Testis (tissue), 3 donors: Measurements from ENCODE around the gene GLYAT. TPM values are rescaled to one million over a fixed set of nuclear protein-coding genes. Genes with fewer than 3 reads are reported as not detected.

ENCODE experiments used
- DNase-seq: peaks from one replicate; pipeline ENCODE4 v3.0.0-alpha.2; 2019
- H3K27ac ChIP-seq, 2 donors: fragments of 200-600 bp; sonication (generic); one replicate each; pipeline ENCODE4 v1.5.1; 2019
- H3K27me3 ChIP-seq: fragments of 200-600 bp; sonication (generic); one replicate; pipeline ENCODE4 v1.5.1; 2019
- H3K36me3 ChIP-seq: fragments of 200-600 bp; sonication (generic); one replicate; pipeline ENCODE4 v1.5.1; 2017; ENCODE audit warnings: low read depth; ENCODE audit errors: missing control alignments
- H3K4me1 ChIP-seq: fragments of 200-600 bp; sonication (generic); one replicate; pipeline ENCODE4 v1.5.1; 2019
- H3K4me3 ChIP-seq, 2 donors: fragments of 200-600 bp; sonication (generic); one replicate each; pipeline ENCODE4 v1.5.1; 2017 to 2019
- H3K9me3 ChIP-seq: fragments of 200-600 bp; sonication (generic); one replicate; pipeline ENCODE4 v1.5.1; 2017
- POLR2A ChIP-seq: fragments of 450-650 bp; IDR thresholded peaks from one replicate; pipeline ENCODE4 v1.6.1; 2017; ENCODE audit warnings: antibody characterized with exemption, mild to moderate bottlenecking, moderate library complexity
- WGBS, 2 donors: methylation state at CpG; one replicate each; pipeline ENCODE4 v1.1.5; 2018; 5-methylcytosine and 5-hydroxymethylcytosine counted together
- intact Hi-C: fragments of 100-400 bp; cut with DNase I; formaldehyde crosslinking; loops from one replicate; pipeline ENCODE4 v1.15.1; 2023; ENCODE audit warnings: low total_unique reads
- polyA plus RNA-seq: library from polyadenylated mRNA; stranded (reverse); fragments of 350-450 nt; fragmentation: Illumina TruSeq; extraction: RNeasy Lipid Tissue Mini Kit (QIAGEN cat#74804); gene quantifications from one replicate; pipeline ENCODE4 v1.2.3, GENCODE V29; 2014; ENCODE audit warnings: low read depth, low replicate concordance; ENCODE audit not compliant: insufficient read depth
- total RNA-seq, 2 donors: library from RNA; depleted of rRNA; stranded (reverse); fragments of >200 nt; gene quantifications; one replicate each; pipeline ENCODE4 v1.2.3, GENCODE V29; 2016
- TF ChIP-seq, protein P1 (sequence below), 3 experiments: fragments of 450-650 bp in 2 of 3; fragments of 200-600 bp in 1 of 3; sonication (generic) in 1 of 3; IDR thresholded peaks; one replicate each; pipeline ENCODE4 v1.5.1; 2016 to 2019; ENCODE audit warnings: antibody characterized with exemption in 3 of 3, mild to moderate bottlenecking in 2 of 3, moderate library complexity in 1 of 3

GLYAT gene
- total and polyA plus RNA-seq, 3 donors from 2014 or later, result 1.0 to 1.9 TPM; not detected in 1

DNA sequence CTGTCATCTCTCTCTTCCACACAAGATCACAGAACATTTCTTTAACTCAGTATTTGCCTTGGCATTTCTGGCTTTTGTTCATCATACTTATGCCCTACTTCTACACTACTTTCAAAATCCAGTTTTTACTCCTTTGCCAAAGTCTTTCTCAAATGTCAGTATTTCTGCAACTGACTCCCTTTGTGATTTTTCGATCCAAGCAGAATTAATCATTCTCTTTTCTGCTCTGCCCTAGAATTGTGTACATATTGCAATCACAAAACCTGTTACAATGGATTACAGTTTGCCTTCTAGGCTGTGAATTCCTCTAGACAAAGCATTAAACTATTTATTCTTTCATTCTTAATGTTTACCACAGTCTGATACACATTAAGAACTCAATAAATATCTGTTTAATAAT is 33.3 kb upstream of the GLYAT start:
- no peak for DNase-seq
- Histone ChIP-seq H3K9me3 (no peaks in the 10 kb centered on the region), H3K27ac (no peak overlapping the region), H3K4me1 (no peaks in the 10 kb centered on the region), H3K27me3 (no peaks in the 10 kb centered on the region), H3K4me3 (no peak overlapping the region), H3K36me3 (no peaks in the 10 kb centered on the region)
- TF ChIP-seq POLR2A, result no peak
- TF ChIP-seq, protein P1, sequence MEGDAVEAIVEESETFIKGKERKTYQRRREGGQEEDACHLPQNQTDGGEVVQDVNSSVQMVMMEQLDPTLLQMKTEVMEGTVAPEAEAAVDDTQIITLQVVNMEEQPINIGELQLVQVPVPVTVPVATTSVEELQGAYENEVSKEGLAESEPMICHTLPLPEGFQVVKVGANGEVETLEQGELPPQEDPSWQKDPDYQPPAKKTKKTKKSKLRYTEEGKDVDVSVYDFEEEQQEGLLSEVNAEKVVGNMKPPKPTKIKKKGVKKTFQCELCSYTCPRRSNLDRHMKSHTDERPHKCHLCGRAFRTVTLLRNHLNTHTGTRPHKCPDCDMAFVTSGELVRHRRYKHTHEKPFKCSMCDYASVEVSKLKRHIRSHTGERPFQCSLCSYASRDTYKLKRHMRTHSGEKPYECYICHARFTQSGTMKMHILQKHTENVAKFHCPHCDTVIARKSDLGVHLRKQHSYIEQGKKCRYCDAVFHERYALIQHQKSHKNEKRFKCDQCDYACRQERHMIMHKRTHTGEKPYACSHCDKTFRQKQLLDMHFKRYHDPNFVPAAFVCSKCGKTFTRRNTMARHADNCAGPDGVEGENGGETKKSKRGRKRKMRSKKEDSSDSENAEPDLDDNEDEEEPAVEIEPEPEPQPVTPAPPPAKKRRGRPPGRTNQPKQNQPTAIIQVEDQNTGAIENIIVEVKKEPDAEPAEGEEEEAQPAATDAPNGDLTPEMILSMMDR (IDR thresholded peaks at IDR 0.05), result no peak
- WGBS, 2 donors, result 77 to 89% methylated on average over 1 of the region's 1 CpG
- intact Hi-C loops, result no loop called here

DNA sequence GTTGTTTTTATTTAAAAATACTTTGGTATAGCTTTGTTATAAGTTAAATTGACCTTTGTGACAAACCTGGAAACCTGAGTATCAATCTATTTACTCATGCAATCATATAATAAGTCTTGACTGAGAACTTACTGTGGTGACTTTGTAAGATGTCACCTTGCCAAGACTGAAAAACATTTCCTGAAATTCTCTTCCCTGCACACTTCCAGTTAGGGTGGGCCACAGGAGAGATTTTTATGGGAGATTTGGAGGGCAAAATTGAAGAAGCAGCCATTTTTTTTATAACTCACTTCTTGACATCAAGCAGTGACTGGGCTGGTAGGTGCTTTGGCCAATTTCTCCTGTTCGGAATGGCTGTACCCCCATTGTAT is 31.4 kb upstream of the GLYAT start:
- no peaks in the 10 kb centered on the region for H3K9me3 ChIP-seq
- intact Hi-C loops, result no loop called here
- H3K4me3 ChIP-seq, result no peak overlapping the region
- no peaks in the 10 kb centered on the region for H3K4me1 ChIP-seq
- no peaks in the 10 kb centered on the region for H3K36me3 ChIP-seq
- H3K27me3 ChIP-seq, result no peaks in the 10 kb centered on the region
- H3K27ac ChIP-seq, result no peak overlapping the region
- TF ChIP-seq POLR2A, result no peak
- TF ChIP-seq, protein P1 (IDR thresholded peaks at IDR 0.05), result no peak
- DNase-seq, result no peak
- 67 to 91% methylated on average over 1 of the region's 1 CpG for WGBS, 2 donors

DNA sequence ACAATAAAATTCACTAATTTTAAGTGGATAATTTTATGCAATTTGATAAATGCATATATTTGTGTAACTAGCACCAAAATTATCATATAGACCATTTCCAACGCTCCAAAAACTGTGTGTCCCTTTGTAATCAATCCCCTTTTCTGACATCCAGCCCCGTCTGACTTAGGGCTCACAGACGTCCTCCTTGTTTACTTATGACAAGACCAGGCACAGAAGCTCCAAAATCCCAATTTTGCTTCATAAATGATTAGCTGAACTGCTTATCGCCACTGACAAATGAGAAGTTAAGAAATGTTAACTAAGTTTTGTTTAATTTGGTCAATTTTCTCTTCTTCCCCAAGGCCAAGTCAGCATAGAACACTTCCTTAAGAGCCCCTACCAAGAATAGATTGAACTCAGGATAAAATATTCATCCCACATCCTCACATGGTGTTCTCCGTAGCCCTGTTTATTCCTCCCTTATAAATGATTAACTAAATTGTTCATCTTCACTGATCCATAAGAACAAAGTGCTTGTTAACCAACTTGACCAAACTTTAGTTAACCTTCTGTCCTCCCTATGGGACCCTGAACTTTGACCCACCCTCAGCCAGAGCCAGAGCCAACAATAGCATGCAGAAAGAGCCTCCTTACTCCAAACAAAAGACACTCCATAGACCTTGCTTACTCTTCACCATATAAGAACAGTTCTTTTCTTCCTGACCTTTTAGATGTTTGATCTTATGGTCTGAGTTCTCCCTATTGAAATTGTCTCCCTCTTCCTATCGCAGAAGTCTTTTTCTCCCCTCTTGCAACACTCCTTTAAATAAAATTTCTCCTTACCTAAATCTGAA is 30.8 kb upstream of the GLYAT start:
- Histone ChIP-seq H3K4me3 (no peak overlapping the region), H3K27me3 (no peaks in the 10 kb centered on the region), H3K4me1 (no peaks in the 10 kb centered on the region), H3K27ac (no peak overlapping the region), H3K9me3 (no peaks in the 10 kb centered on the region), H3K36me3 (no peaks in the 10 kb centered on the region)
- no peak for TF ChIP-seq POLR2A
- TF ChIP-seq, protein P1 (IDR thresholded peaks at IDR 0.05), result no peak
- intact Hi-C loops, result no loop called here
- 53 to 61% methylated on average over 6 of the region's 6 CpGs for WGBS, 2 donors
- DNase-seq, result no peak

DNA sequence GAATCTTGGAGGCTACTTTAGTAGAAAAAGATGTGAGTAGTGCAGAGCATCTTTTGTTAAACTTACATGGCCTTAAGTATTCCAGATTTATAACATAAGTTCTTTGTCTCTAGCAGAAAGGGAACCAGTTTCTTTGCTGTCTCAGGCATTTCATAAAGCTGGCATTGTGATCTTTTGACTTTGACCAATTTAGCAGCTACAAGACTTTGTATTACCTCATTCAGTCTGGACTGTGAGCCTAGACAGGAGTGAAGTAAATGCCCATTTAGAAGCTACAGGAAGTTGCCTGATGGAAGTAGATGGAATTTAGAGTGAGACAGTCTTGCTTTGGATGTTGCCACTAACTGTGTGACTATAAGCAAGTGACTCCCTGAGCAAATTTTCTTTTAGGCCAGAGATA is 25.7 kb upstream of the GLYAT start:
- intact Hi-C loops, result no loop called here
- Histone ChIP-seq H3K4me3 (no peak overlapping the region), H3K36me3 (no peaks in the 10 kb centered on the region), H3K27ac (no peak overlapping the region), H3K4me1 (no peaks in the 10 kb centered on the region), H3K9me3 (no peaks in the 10 kb centered on the region), H3K27me3 (no peaks in the 10 kb centered on the region)
- no peak for DNase-seq
- no peak for TF ChIP-seq POLR2A
- TF ChIP-seq, protein P1 (IDR thresholded peaks at IDR 0.05), result no peak
